Astrocyte (in vitro differentiated cells and primary cell): ENCODE data around the gene CCDC175.

Experiments
- EZH2 ChIP-seq: IDR thresholded peaks from 2 replicates; pipeline ENCODE4 v1.6.1; 2012; ENCODE audit warnings: mild to moderate bottlenecking, low read length, inconsistent platforms; ENCODE audit not compliant: insufficient read depth
- TF ChIP-seq, protein P1 (sequence below): IDR thresholded peaks from 2 replicates; pipeline ENCODE4 v1.5.1; 2011; ENCODE audit warnings: low read depth, mild to moderate bottlenecking, inconsistent platforms, low read length, moderate library complexity; ENCODE audit not compliant: insufficient read depth

DNA sequence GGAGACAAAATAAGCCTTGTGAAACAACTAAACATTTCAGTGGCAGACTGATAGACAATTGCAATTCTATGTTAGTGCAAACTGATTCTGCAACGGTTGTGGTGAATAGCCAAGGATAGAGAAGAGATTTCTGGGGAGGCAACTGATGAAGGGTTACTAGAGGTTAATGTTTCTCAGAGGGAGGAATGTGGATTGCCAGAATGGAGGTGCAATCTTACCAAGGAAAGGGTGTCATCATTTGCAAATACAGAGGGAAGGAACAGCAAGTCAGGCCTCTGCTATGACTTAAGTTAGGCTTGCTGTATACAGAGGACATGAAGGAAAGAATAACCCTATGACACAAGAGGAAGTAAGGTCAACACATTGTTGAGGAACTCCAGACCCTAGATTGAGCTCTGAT, 35.8 kb downstream of the CCDC175 start:
- TF ChIP-seq, protein P1, sequence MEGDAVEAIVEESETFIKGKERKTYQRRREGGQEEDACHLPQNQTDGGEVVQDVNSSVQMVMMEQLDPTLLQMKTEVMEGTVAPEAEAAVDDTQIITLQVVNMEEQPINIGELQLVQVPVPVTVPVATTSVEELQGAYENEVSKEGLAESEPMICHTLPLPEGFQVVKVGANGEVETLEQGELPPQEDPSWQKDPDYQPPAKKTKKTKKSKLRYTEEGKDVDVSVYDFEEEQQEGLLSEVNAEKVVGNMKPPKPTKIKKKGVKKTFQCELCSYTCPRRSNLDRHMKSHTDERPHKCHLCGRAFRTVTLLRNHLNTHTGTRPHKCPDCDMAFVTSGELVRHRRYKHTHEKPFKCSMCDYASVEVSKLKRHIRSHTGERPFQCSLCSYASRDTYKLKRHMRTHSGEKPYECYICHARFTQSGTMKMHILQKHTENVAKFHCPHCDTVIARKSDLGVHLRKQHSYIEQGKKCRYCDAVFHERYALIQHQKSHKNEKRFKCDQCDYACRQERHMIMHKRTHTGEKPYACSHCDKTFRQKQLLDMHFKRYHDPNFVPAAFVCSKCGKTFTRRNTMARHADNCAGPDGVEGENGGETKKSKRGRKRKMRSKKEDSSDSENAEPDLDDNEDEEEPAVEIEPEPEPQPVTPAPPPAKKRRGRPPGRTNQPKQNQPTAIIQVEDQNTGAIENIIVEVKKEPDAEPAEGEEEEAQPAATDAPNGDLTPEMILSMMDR: no peak
- no peak for TF ChIP-seq EZH2
